HepG2 (cell line): Measurements from ENCODE around the gene IFT52. TPM values are rescaled to one million over a fixed set of nuclear protein-coding genes. Genes with fewer than 3 reads are reported as not detected.

Experiments
- BRD4 ChIP-seq: sonication (generic); formaldehyde crosslinking; IDR thresholded peaks from 2 replicates; pipeline ENCODE4 v1.4.0; 2020; ENCODE audit warnings: missing genetic modification reagents
- CC2D1A ChIP-seq: sonication (generic); formaldehyde crosslinking; IDR thresholded peaks from 2 replicates; pipeline ENCODE4 v1.8.1; 2023; ENCODE audit warnings: mild to moderate bottlenecking, missing genetic modification reagents
- ETS1 ChIP-seq: sonication (generic); formaldehyde crosslinking; IDR thresholded peaks from 2 replicates; pipeline ENCODE4 v1.4.0; 2020; ENCODE audit warnings: missing genetic modification reagents
- FOSL1 ChIP-seq: sonication (generic); formaldehyde crosslinking; IDR thresholded peaks from 2 replicates; pipeline ENCODE4 v1.9.0; 2021; ENCODE audit warnings: missing genetic modification reagents, borderline replicate concordance
- GFI1 ChIP-seq: sonication (generic); formaldehyde crosslinking; IDR thresholded peaks from 2 replicates; pipeline ENCODE4 v1.5.0; 2020; ENCODE audit warnings: missing genetic modification reagents, mild to moderate bottlenecking, borderline replicate concordance
- HIC2 ChIP-seq: sonication (generic); formaldehyde crosslinking; IDR thresholded peaks from 2 replicates; pipeline ENCODE4 v1.9.0; 2022; ENCODE audit warnings: low read depth, missing genetic modification reagents
- HIVEP1 ChIP-seq: sonication (generic); formaldehyde crosslinking; IDR thresholded peaks from 2 replicates; pipeline ENCODE4 v1.4.0; 2020; ENCODE audit warnings: mild to moderate bottlenecking, missing genetic modification reagents
- KMT2B ChIP-seq: IDR thresholded peaks from 2 replicates; pipeline ENCODE4 v1.6.1; 2016; ENCODE audit warnings: missing genetic modification reagents, missing compliant biosample characterization
- MAZ ChIP-seq, 2 experiments: sonication (generic) in 1 of 2; formaldehyde crosslinking in 1 of 2; IDR thresholded peaks; 2 replicates each; pipeline versions ENCODE4 v1.5.0 to v1.6.1; 2012 to 2020; ENCODE audit warnings: low read depth in 2 of 2, mild to moderate bottlenecking in 2 of 2, borderline replicate concordance in 1 of 2, improper control_type of control experiment in 1 of 2, low read length in 1 of 2, missing genetic modification reagents in 1 of 2, moderate library complexity in 1 of 2
- MLX ChIP-seq: IDR thresholded peaks from 2 replicates; pipeline ENCODE4 v1.6.1; 2016
- PAF1 ChIP-seq: IDR thresholded peaks from 2 replicates; pipeline ENCODE4 v1.6.1; 2016; ENCODE audit warnings: missing genetic modification reagents, missing compliant biosample characterization
- RBFOX2 ChIP-seq: fragments of 200-400 bp; formaldehyde crosslinking; IDR thresholded peaks from 2 replicates; pipeline ENCODE4 v1.6.1; 2017; ENCODE audit warnings: low read depth, mild to moderate bottlenecking, low read length
- SIX4 ChIP-seq: sonication (generic); formaldehyde crosslinking; IDR thresholded peaks from 2 replicates; pipeline ENCODE4 v1.4.0; 2020; ENCODE audit warnings: missing genetic modification reagents
- SOX6 ChIP-seq, 2 experiments: fragments of 450-650 bp in 1 of 2; sonication (generic) in 1 of 2; formaldehyde crosslinking in 1 of 2; IDR thresholded peaks; 2 replicates each; pipeline versions ENCODE4 v1.4.0 to v1.6.1; 2017 to 2020; ENCODE audit warnings: antibody characterized with exemption in 1 of 2, mild to moderate bottlenecking in 1 of 2, missing genetic modification reagents in 1 of 2
- THAP11 ChIP-seq: IDR thresholded peaks from 2 replicates; pipeline ENCODE4 v1.6.1; 2016; ENCODE audit warnings: missing biosample characterization, missing genetic modification reagents
- ZFP36L2 ChIP-seq: sonication (generic); formaldehyde crosslinking; IDR thresholded peaks from 2 replicates; pipeline ENCODE4 v1.4.0; 2020; ENCODE audit warnings: missing genetic modification reagents
- ZNF274 ChIP-seq: sonication (generic); formaldehyde crosslinking; IDR thresholded peaks from 2 replicates; pipeline ENCODE4 v1.5.1; 2020; ENCODE audit warnings: mild to moderate bottlenecking, missing genetic modification reagents
- ZNF280B ChIP-seq: sonication (generic); formaldehyde crosslinking; IDR thresholded peaks from 2 replicates; pipeline ENCODE4 v1.5.0; 2020; ENCODE audit warnings: missing genetic modification reagents, mild to moderate bottlenecking, borderline replicate concordance
- ZNF337 ChIP-seq: sonication (generic); formaldehyde crosslinking; IDR thresholded peaks from 2 replicates; pipeline ENCODE4 v1.5.1; 2020; ENCODE audit warnings: missing genetic modification reagents, low read depth, mild to moderate bottlenecking, borderline replicate concordance
- ZNF432 ChIP-seq: sonication (generic); formaldehyde crosslinking; IDR thresholded peaks from 2 replicates; pipeline ENCODE4 v1.5.0; 2020; ENCODE audit warnings: missing genetic modification reagents, mild to moderate bottlenecking, borderline replicate concordance
- ZNF589 ChIP-seq: sonication (generic); formaldehyde crosslinking; conservative IDR thresholded peaks from 2 replicates; pipeline ENCODE4 v1.8.0; 2022; ENCODE audit warnings: mild to moderate bottlenecking, moderate library complexity, missing genetic modification reagents
- ZNF605 ChIP-seq: sonication (generic); formaldehyde crosslinking; IDR thresholded peaks from 2 replicates; pipeline ENCODE4 v1.8.0; 2022; ENCODE audit warnings: mild to moderate bottlenecking, missing genetic modification reagents
- ZNF83 ChIP-seq: sonication (generic); formaldehyde crosslinking; IDR thresholded peaks from 2 replicates; pipeline ENCODE4 v1.4.0; 2020; ENCODE audit warnings: missing genetic modification reagents, mild to moderate bottlenecking, borderline replicate concordance
- polyA plus RNA-seq, 8 experiments: library from polyadenylated mRNA; depleted of rRNA in 3 of 8; stranded (reverse) in 7 of 8; unstranded in 1 of 8; fragments of >200 nt; fragmentation: Illumina TruSeq in 4 of 8; extraction: Trizol in 4 of 8; gene quantifications; 2 replicates each; pipeline versions ENCODE4 v1.2.1 to v1.2.3, GENCODE V29; 2011 to 2016; ENCODE audit warnings: low read depth in 4 of 8, missing spikeins in 1 of 8, mixed read lengths in 1 of 8; ENCODE audit not compliant: insufficient read depth in 1 of 8
- total RNA-seq, 5 experiments: library from RNA; depleted of rRNA; stranded (reverse); fragments of >200 nt; fragmentation: Illumina TruSeq; extraction: Trizol; gene quantifications; 2 replicates each; pipeline ENCODE4 v1.2.3, GENCODE V29; 2016; ENCODE audit warnings: low read depth in 1 of 5
- TF ChIP-seq, protein P1 (sequence below): sonication (generic); formaldehyde crosslinking; IDR thresholded peaks from 2 replicates; pipeline ENCODE4 v1.5.0; 2020; ENCODE audit warnings: mild to moderate bottlenecking, missing genetic modification reagents

Gene IFT52
- total and polyA plus RNA-seq, 2 of the 13 experiments (the other 11 are each of a cell fraction or from before 2014, with no cell fraction given), result 48.0 to 64.0 TPM

DNA sequence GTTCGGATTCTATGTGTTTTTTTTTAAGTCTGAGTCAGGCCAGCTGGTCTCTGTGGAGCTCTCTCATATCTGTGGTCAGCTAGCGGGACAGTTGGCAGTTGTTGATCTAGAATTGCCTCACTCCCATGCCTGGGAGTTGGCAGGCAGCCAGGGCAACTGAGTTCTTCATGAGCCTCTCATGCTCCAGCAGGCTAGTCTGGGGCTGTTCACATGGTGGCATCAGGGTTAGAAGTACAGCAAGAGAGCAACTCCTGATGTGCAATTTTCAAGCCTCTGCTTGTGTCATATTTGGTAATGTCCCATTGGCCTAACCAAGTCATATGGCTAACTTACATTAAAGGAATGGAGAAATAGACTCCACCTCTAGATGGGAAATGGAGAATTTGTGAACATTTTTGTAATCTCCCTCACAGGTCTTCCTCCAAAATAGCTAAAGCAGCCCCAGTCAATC lies 6.7 kb upstream of the IFT52 start (continued):
- TF ChIP-seq, protein P1, sequence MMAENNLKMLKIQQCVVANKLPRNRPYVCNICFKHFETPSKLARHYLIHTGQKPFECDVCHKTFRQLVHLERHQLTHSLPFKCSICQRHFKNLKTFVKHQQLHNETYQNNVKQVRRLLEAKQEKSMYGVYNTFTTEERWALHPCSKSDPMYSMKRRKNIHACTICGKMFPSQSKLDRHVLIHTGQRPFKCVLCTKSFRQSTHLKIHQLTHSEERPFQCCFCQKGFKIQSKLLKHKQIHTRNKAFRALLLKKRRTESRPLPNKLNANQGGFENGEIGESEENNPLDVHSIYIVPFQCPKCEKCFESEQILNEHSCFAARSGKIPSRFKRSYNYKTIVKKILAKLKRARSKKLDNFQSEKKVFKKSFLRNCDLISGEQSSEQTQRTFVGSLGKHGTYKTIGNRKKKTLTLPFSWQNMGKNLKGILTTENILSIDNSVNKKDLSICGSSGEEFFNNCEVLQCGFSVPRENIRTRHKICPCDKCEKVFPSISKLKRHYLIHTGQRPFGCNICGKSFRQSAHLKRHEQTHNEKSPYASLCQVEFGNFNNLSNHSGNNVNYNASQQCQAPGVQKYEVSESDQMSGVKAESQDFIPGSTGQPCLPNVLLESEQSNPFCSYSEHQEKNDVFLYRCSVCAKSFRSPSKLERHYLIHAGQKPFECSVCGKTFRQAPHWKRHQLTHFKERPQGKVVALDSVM (CRISPR knock-in tag), result 0 out of 2 replicates have a peak, but pooled peaks have one; percentile 30
- TF ChIP-seq RBFOX2, result no peak
- TF ChIP-seq THAP11, result no peak; the same call in 1 of the 2 replicates
- TF ChIP-seq MAZ (IDR thresholded peaks at IDR 0.05; ENCODE audit: borderline replicate concordance, low read depth, low read length), result no peak
- TF ChIP-seq MAZ (CRISPR knock-in tag; IDR thresholded peaks at IDR 0.05; ENCODE audit: low read depth), result 0 out of 2 replicates have a peak, but pooled peaks have one; percentile 34
- peak; percentile 57; the same call in 1 of the 2 replicates for TF ChIP-seq HIC2 (CRISPR knock-in tag)
- no peak for TF ChIP-seq ZNF605 (CRISPR knock-in tag)
- no peak for TF ChIP-seq GFI1 (CRISPR knock-in tag)
- TF ChIP-seq ZFP36L2 (CRISPR knock-in tag), result no peak
- no peak for TF ChIP-seq FOSL1
- no peak for TF ChIP-seq ZNF337 (CRISPR knock-in tag)
- no peak for TF ChIP-seq ZNF280B
- TF ChIP-seq SIX4 (CRISPR knock-in tag), result no peak
- TF ChIP-seq KMT2B (CRISPR knock-in tag), result no peak
- no peak for TF ChIP-seq SOX6 (IDR thresholded peaks at IDR 0.05)
- TF ChIP-seq SOX6 (CRISPR knock-in tag; IDR thresholded peaks at IDR 0.05), result no peak
- TF ChIP-seq PAF1 (CRISPR knock-in tag), result no peak
- TF ChIP-seq BRD4 (CRISPR knock-in tag), result no peak
- TF ChIP-seq ZNF432, result no peak
- no peak for TF ChIP-seq ZNF589 (CRISPR knock-in tag)
- no peak for TF ChIP-seq HIVEP1 (CRISPR knock-in tag)
- TF ChIP-seq ZNF83 (CRISPR knock-in tag), result no peak
- no peak for TF ChIP-seq MLX (CRISPR knock-in tag)
- TF ChIP-seq ZNF274 (CRISPR knock-in tag), result no peak
- no peak for TF ChIP-seq ETS1 (CRISPR knock-in tag)
- no peak; the same call in 1 of the 2 replicates for TF ChIP-seq CC2D1A (CRISPR knock-in tag)
